Mesenteric fat pad (tissue), 1 donor: Measurements from ENCODE around the gene RAB17. TPM values are rescaled to one million over a fixed set of nuclear protein-coding genes. Genes with fewer than 3 reads are reported as not detected.
"Not testable (repeated sequence)": the region's sequence is repeated elsewhere in the genome, so short reads cannot be mapped to it uniquely, and the experiment has no call there.

Experiments used
- DNase-seq: peaks from one replicate; pipeline ENCODE4 v3.0.0-alpha.2; 2020; ENCODE audit warnings: low spot score
- total RNA-seq: library from RNA; stranded (reverse); fragmentation: NEBNext Ultra II Directional; extraction: Animal tissue kit (Norgen Biotek cat#: 25700); gene quantifications from one replicate; pipeline ENCODE4 v1.2.1, GENCODE V29; 2021
- donor health status: DM: yes; HTN: yes; CAD: no.

Gene RAB17
- total RNA-seq, 1 donor from 2014 or later = 0.87 TPM

DNA sequence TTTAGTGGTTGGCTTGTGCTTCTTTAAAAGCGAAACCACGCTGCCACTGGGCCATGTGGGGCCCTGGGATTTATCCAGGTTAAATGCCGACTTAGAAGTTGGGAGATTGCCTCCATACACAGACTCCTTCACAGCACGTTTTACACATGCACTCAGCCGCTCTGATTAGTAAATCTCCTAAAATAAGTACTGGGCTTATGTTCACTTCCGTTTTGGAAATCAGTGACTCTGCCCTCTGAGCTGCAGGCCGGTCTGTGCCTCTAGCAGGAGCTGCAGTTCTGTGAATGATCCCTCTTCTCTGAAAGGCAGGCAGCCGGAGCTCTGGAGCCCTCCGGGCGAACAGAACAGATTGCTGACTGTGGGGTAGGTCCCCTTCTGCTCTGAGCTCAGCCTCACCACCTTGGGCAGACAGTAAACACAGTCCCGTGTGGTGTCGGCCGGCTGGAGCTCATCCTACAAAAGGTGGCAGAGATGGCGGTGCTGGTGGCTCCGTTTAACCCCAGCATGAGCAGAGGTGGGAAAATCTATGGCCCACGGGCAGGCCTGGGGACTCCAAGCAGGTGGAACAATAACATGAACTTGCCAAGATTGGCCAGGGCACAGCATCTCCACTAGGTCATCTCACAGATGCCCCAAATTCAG, 9.8 kb upstream of the RAB17 start:
- no peak for DNase-seq

DNA sequence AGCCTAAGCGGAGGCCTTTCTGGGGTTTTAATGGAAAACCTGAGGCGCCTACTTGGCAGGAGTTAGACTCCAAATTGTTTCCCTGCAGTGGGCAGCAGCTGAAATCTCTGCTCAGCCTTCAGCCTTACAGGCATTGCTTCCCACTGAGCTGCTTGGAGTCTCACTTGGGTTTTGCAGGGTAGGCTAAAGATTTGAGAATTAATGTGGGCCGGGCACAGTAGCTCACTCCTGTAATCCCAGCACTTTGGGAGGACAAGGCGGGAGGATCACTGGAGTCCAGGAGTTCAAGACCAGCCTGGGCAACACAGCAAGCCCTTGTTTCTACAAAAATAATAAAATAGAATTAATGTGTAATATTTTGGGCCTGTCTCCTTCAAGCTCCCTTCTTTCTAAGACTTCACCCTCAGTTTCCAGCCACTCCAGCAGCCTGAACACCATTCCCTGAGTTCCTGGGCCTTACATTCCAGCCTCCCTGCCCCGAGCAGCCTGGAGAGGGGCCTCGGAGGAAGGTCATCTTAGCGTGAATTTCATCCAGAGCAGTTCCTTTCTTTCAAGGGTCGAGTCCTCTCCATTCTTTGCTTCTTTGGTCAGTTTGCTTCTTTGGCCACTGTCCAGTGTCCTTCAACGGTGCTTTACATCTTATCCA, 9.1 kb upstream of the RAB17 start:
- DNase-seq = no peak

DNA sequence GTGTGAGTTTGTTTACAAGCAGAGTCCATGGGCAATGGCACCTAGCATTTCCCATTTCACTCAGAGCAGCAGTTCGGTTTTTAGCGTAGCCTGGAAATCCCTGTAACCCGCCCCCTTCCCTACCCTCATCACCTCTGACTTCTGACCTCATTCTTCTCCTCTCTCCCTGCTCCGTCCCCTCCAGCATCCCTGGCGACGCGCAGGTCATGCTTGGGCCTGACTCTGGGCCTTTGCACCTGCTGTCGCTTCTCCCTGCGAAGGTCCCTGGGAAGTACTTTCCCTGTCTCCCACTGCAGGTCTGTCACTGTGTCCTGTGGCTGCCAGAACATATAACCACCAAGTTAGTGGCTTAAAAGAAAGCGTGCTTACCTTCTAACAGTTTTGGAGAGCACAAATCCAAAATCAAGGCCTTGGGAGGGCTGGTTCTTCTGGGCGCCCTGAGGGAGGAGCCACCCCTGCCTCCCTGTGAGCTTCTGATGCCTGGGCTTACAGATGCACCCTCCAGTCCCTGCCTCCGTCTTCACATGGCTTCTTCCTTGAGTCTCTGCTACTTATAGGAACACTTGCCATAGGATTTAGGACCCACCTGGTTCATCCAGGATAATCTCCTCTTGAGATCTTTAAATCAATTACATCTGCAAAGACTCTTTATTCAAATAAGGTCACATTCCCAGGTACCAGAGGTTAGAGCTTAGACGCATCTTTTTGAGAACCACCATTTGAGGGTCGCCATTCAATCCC, 8.1 kb upstream of the RAB17 start:
- DNase-seq = no peak

- DNase-seq = no peak
Measured at GRCh38 chr2:237597196-237598145, 6.9 kb upstream of the RAB17 start.

DNA sequence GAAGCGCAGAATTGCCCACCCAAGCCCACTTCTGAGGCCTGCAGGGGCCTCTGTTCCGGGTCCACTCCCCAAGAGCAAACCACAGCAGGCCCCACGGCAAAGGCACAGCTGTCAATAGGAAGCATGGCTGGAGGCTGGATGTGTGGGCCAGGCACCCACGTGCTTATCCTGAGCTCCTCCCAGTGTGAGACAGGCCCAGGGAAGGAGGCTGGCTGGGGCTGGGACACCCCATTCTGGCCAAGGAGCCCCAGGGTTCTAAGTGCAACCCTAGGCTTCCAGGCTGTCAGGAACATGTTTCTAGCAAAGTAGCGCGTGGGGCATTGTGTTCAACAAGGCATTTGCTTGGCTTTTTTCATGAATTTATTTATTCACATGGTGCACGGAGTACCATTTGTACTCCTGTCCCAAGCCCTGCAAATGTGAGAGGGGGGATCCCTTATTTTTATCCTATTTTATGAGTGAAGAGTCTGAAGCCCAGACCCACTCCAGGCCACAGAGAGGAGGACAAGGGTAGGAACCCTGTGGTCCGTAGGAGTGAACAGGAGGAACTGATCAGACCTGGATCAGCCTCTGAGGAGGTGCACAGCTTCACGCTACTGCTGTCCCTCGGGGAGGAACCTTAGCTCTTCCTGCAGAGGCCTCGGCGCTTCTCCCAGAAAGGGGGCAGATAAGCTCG, 6.1 kb upstream of the RAB17 start:
- no peak for DNase-seq

GRCh38 chr2:237595829-237596519, 5.4 kb upstream of the RAB17 start:
- not testable (repeated sequence) for DNase-seq

DNA sequence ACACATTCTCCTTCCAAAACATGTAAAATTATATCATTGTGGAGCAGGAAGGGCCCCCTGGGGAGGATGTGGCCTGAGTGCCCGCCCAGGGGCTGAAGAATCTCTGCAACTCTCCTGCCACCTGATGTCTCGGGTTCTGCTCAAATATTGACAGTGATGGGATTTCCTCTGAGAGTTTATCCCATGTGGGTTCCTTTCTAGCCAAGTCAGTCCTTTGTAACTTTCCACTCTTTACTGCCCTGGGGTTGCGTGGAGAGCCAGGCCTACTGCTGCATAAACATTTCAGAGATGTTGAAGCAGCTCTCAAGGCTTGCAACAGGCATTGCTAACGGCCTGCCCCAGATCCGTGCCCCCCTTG, 4.0 kb upstream of the RAB17 start:
- no peak for DNase-seq

DNA sequence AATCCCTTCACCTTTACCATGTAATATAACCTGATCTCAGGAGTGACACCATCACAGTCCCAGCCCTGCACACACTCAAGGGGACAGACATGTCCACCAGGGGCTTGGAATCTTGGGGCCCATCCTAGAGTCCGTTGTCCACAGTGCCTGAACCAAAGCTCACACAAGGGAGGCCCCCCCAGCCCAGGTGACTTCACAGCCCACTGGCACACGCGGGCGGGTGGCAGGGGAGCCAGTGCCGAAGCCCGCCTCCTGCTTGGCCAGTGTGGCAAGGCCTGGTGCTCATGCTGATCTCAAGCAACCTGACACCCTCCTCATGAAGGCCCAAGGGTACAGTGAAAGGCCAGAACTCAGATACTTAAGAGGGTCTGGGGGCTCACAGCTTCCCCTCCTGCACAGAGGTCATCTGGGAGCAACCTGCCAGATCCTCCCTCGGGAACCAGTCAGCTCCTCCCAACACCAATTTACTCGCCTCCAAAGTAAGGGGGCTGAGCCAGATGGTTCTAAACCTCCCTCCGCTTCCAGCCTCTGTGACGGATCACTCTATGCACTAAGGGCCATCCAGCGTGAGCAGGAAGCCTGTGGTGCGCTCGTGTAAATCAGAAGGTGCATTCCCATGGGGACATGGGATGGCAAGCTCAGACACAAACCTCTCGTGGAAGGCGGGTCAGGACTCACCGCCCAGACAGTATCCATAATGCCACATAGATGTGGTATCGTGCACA, 3.2 kb upstream of the RAB17 start:
- no peak for DNase-seq

- no peak for DNase-seq
Measured at GRCh38 chr2:237593036-237593435, 2.5 kb upstream of the RAB17 start.

GRCh38 chr2:237592425-237592980, 2.0 kb upstream of the RAB17 start:
- no peak for DNase-seq

DNA sequence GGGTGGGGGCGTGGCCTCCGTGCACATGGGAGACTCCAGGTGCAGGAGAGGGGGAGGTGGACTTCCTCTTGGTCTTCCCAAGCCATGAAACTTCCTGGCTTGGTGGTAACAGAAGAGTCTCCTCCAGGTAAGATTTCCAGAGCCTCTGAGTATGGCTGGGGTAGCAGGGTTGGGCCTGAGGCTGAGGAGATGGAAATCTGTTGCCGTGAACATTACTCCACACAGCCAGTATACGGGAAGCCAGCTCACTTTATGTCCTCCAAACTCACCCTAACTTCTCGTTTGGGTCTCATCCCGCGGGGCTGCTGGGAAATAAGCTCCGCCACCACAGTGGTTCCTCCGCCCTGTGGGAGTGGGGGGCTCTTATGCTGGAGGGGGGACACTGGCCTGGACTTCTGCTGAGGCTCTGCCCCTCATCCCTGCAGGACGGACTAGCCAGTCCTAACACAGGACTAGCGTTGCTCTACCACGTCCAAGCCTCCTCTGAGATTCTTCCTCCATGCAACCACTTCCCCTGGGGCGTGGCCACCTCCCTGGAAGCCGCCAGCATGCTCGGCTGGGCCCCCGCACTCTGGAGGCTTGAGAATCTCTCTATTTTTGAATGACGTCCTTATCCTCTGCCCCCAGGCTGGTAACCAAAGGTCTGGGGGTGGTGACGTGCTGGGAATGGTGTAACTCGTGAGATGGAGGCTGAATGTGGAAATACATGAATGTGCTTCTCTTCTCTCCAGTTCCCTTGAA, 777 bp upstream of the RAB17 start:
- no peak for DNase-seq

DNA sequence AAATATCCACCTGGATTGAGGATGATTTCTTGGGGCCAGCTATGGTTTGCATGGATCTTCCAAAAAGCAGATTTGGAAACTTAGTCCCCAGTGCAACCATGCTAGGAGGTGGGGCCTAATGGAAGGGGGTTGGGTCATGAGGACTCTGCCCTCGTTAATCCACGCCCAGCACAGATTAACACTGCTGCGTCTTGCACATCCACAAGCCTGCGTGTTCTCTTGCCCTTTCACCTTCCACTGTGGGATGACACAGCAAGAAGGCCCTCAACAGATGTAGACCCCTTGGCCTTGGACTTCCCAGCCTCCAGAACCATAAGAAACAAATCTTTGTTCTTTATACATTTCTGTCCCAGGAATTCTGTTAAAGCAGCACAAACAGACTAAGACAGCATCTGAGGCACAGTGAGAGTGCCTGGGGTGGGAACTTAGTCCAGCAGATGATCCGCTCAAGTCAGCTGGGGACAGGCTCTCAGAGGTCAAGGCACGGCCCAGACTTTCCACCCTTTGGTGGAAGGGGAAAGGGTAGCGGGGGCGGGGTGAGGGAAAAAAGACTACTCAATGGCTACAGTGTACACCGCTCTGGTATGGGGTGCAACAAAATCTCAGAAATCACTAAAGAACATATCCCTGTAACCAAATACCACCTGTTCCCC, 2.4 kb downstream of the RAB17 start:
- DNase-seq = no peak

GRCh38 chr2:237585590-237586221, 4.8 kb downstream of the RAB17 start:
- DNase-seq = no peak

DNA sequence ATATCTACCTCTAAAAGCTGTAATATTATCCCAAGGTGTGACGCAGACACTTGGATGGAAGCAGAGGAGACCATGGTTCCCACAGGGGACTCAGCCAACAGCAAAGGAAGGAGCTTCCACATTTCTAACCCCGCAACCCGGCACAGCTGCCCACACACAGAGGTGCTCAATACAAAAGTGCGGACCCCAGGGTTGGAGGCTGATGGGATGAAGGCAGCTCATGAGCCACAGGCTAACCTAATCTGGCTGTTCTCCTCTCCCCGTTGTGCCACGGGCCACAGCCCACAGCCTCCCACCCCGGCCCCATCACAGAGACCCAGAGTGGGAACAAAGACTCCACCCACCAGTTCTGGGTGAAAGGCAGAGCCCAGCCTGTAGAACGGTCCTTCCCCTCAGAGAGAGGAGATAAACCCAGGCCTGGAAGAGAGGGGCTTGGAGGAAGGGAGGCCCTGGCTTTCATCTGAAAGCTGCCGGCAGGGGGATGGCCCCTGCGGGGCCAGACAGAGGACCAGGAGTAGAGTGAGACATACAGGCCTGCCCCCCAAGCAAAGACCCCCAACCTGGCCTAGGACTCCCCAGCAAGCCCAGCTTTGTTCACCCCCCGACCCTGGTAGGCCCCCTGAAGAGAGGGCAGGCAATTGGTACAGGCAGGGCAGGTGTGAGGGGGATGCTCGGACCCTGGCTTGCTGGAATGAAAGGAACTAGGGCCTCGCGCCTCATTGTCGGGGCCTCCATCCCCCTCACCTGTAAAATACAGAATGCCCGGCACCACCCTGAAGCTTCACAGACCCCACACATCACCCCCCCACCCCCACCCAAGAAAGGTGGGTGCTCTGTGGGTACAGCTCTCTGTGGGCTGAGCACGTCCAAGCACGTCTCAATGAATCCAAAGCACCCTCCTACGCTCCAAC, 6.9 kb downstream of the RAB17 start:
- no peak for DNase-seq

GRCh38 chr2:237581751-237582746, 8.5 kb downstream of the RAB17 start:
- no peak for DNase-seq
